Fibroblast of mammary gland (primary cell): ENCODE results near the gene ERC1.
"Not testable (repeated sequence)": the region's sequence is repeated elsewhere in the genome, so short reads cannot be mapped to it uniquely, and the experiment has no call there.

Experiments
- DNase-seq: peaks from one replicate; pipeline ENCODE4 v3.0.0-alpha.2; 2010; ENCODE audit warnings: low read depth
- H3K4me3 ChIP-seq: 2 replicates; pipeline ENCODE4 v1.5.1; 2011; ENCODE audit warnings: low read depth, mild to moderate bottlenecking, low read length, moderate library complexity; ENCODE audit not compliant: control insufficient read depth
- CTCF ChIP-seq: conservative IDR thresholded peaks from 2 replicates; pipeline ENCODE4 v1.5.1; 2011; ENCODE audit warnings: low read depth, low read length, inconsistent platforms; ENCODE audit not compliant: control insufficient read depth, insufficient read depth

The ERC1 gene

GRCh38 chr12:1094714-1095113, 103.7 kb downstream of the ERC1 start:
- H3K4me3 ChIP-seq, result no peak overlapping the region
- DNase-seq, result no peak
- TF ChIP-seq CTCF, result no peak

GRCh38 chr12:1099158-1099557, 108.1 kb downstream of the ERC1 start:
- H3K4me3 ChIP-seq, result no peak overlapping the region
- no peak for TF ChIP-seq CTCF
- DNase-seq, result no peak

GRCh38 chr12:1099618-1100017, 108.6 kb downstream of the ERC1 start:
- not testable (repeated sequence) for DNase-seq, H3K4me3 ChIP-seq

GRCh38 chr12:1102115-1102514, 111.1 kb downstream of the ERC1 start:
- no peak overlapping the region for H3K4me3 ChIP-seq
- DNase-seq, result no peak
- no peak for TF ChIP-seq CTCF

DNA sequence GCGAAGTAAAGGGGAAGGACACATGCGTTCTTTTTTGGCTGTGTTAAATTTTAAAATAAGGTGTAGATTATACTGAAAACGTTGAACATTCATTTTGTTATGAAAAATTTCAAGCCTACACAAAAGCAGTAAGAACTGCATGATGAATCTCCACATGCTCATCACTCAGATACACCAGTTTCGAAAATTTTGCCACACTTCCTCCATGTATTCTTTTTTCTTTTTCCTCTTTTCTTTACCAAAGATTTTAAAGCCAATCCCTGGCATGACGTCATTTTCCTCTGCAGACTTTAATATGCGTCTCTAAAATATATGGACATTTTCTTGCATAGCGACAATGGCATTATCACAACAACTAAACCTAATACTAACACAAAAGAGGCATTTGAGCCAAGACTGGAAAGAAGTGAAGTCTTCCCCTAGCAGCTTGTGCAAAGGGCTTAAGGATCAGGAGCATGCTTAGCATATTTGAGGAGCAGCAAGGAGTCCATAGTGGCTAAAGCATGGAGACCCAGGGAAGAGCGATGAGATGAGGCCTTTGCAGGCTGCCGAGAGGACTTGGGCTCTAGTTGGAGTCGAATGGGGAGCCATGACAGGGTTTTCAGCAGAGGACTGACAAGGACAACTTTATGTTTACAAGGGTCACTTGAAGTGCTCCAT, 111.9 kb downstream of the ERC1 start:
- no peak for DNase-seq
- no peak overlapping the region for H3K4me3 ChIP-seq
- no peak for TF ChIP-seq CTCF

DNA sequence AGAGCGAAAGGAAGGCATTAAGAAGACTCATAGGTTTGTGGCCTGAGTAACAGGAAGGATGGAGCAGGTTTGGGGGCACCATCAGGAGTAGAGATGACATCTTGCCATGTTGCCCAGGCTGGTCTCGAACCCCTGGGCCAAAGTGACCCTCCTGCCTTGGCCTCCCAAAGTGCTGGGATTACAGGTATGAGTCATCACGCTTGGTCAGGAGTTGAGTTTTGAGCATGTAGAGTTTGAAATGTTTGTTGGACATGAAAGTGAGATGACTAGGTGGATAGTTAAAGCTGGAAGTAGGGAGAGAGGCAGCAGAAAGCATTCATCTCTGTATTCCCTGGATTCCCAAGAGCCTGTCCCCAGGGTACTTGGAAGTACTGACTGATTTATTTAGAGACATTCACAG, 112.6 kb downstream of the ERC1 start:
- no peak for TF ChIP-seq CTCF
- DNase-seq, result peak; percentile 28
- no peak overlapping the region for H3K4me3 ChIP-seq

DNA sequence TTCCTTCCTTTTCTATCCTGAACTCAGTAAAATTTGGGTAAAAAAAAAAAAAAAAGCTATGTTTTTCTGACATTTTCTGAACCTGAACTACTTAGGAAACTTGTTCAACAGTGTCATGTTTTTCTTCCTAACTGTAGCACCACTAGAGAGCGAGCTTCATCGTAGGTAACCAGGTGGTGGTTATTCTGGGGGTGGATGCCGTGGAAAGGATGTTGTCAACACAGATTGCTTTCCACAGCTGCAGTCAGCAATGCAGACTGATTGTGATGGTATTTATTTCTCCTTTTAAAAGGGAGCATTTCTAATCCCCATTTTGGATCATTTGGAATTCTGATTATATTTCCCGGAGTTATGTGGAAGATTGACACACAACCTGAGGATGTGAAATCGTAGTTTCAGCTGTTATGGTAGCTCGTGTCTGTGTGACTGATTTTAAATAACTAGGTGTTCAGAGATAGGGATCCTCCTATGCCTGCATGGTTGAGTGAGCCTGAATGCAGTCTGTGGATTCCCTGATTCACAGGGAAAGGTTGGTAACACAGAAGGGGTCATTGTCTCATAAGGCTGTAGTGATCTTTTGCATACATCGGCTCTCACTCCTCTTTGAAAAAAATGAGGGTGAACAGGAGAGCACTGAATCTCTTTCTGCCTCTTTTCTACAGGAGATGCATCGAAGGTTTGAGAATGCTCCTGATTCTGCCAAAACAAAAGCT, 113.2 kb downstream of the ERC1 start:
- TF ChIP-seq CTCF, result no peak
- no peak overlapping the region for H3K4me3 ChIP-seq
- DNase-seq, result no peak
